ENCODE measurements around the gene VWDE.

- TF ChIP-seq CTCF (IDR thresholded peaks at IDR 0.05; ENCODE audit: insufficient read depth, low read depth, low read length): no peak
- no peak for TF ChIP-seq EZH2 (IDR thresholded peaks at IDR 0.05; ENCODE audit: insufficient read depth, low read length)
Observed at GRCh38 chr7:12412407-12412806, 8.7 kb upstream of the VWDE start.

Data from astrocyte (in vitro differentiated cells and primary cell).